ENCODE results near the gene COQ4.

The COQ4 gene

DNA sequence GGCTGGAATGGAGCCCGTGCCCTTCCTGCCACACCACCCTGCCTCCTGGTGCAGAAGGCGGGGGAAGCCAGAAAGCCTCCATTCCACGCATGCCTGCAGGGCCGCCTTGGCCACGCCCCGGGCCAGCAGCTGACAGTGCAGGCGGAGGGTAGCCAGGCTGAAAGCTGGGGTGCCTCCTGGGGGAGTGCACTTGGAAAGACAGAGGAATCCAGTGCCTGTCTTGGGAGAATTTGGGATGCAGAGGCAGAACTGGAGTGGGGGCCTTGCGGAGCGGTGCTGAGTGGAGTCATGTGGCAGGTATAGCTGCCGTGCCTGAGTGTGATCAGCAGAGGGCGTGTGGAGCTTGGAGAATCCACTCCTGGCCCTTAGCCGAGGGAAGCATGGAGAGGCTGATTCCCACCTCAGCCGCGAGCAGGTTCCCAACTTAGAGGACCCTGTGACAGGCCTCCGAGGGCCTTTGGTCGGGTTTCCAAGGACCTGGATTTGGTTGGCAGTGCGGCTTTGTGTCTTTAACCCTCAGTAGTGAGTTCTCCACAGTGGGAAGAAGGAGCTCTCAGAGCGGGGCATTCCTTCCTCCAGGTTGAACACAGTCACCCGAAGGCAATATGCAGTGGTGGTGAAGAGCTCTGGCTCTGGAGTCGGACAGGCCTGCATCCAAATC is 39.5 kb downstream of the COQ4 start:
- peak; percentile 92 for DNase-seq
- TF ChIP-seq, protein P1, sequence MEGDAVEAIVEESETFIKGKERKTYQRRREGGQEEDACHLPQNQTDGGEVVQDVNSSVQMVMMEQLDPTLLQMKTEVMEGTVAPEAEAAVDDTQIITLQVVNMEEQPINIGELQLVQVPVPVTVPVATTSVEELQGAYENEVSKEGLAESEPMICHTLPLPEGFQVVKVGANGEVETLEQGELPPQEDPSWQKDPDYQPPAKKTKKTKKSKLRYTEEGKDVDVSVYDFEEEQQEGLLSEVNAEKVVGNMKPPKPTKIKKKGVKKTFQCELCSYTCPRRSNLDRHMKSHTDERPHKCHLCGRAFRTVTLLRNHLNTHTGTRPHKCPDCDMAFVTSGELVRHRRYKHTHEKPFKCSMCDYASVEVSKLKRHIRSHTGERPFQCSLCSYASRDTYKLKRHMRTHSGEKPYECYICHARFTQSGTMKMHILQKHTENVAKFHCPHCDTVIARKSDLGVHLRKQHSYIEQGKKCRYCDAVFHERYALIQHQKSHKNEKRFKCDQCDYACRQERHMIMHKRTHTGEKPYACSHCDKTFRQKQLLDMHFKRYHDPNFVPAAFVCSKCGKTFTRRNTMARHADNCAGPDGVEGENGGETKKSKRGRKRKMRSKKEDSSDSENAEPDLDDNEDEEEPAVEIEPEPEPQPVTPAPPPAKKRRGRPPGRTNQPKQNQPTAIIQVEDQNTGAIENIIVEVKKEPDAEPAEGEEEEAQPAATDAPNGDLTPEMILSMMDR (IDR thresholded peaks at IDR 0.05; ENCODE audit: low read depth, low read length) = peak; percentile 100
- Histone ChIP-seq H3K4me3 (ENCODE audit: low read depth, low read length) (no peak overlapping the region), H3K36me3 (peaks cover 12% of the 10 kb centered on the region; the same call in 1 of the 2 replicates), H3K27me3 (ENCODE audit: insufficient read depth, low read depth, severe bottlenecking) (no peaks in the 10 kb centered on the region), H3K27ac (peak overlapping the region; percentile 68), H3K9me3 (ENCODE audit: severe bottlenecking) (peaks cover 2% of the 10 kb centered on the region)

GRCh38 chr9:128362774-128363173 is 40.1 kb downstream of the COQ4 start:
- peak overlapping the region; percentile 68 for H3K27ac ChIP-seq
- peaks cover 7% of the 10 kb centered on the region; the same call in 1 of the 2 replicates for H3K36me3 ChIP-seq
- DNase-seq = no peak
- H3K4me3 ChIP-seq (ENCODE audit: low read depth, low read length) = no peak overlapping the region
- TF ChIP-seq, protein P1 (IDR thresholded peaks at IDR 0.05; ENCODE audit: low read depth, low read length) = no peak
- peaks cover 2% of the 10 kb centered on the region for H3K9me3 ChIP-seq (ENCODE audit: severe bottlenecking)
- no peaks in the 10 kb centered on the region for H3K27me3 ChIP-seq (ENCODE audit: insufficient read depth, low read depth, severe bottlenecking)

GRCh38 chr9:128365525-128365924 is 42.9 kb downstream of the COQ4 start:
- H3K4me3 ChIP-seq (ENCODE audit: low read depth, low read length) = peak overlapping the region; percentile 48
- no peaks in the 10 kb centered on the region; the same call in 1 of the 2 replicates for H3K36me3 ChIP-seq
- TF ChIP-seq, protein P1 (IDR thresholded peaks at IDR 0.05; ENCODE audit: low read depth, low read length) = no peak
- no peaks in the 10 kb centered on the region for H3K27me3 ChIP-seq (ENCODE audit: insufficient read depth, low read depth, severe bottlenecking)
- H3K9me3 ChIP-seq (ENCODE audit: severe bottlenecking) = peaks cover 2% of the 10 kb centered on the region
- DNase-seq = no peak
- peak overlapping the region; percentile 98 for H3K27ac ChIP-seq

DNA sequence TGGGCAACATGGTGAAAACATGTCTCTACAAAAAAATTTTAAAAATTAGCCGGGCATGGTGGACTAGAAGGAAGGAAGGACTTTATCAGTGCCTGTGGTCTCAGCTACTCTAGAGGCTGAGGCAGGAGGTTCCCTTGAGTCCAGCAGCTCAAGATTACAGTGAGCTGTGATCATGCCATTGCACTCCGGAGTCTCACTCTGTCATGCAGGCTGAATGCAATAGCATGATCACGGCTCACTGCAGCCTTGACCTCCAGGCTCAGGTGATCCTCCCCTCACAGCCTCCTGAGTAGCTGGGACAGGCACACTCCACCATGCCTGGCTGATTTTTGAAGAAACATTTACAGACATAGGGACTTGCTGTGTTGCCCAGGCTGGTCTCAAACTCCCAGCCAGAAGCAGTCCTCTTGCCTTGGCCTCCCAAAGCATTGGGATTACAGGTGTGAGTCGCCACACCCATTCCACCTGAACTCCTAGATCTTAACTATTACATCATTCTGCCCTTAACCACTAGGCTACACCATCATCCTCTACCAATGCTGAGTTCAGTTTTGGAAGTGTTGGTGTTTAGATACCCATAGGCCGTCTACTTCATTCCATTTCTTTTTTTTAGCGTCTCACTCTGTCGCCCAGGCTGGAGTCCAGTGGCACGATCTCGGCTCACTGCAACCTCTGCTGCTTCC is 46.5 kb downstream of the COQ4 start:
- peaks cover 6% of the 10 kb centered on the region; the same call in 1 of the 2 replicates for H3K36me3 ChIP-seq
- DNase-seq = no peak
- no peak overlapping the region for H3K4me3 ChIP-seq (ENCODE audit: low read depth, low read length)
- TF ChIP-seq, protein P1 (IDR thresholded peaks at IDR 0.05; ENCODE audit: low read depth, low read length) = no peak
- H3K27ac ChIP-seq = no peak overlapping the region
- H3K9me3 ChIP-seq (ENCODE audit: severe bottlenecking) = no peaks in the 10 kb centered on the region
- no peaks in the 10 kb centered on the region for H3K27me3 ChIP-seq (ENCODE audit: insufficient read depth, low read depth, severe bottlenecking)

DNA sequence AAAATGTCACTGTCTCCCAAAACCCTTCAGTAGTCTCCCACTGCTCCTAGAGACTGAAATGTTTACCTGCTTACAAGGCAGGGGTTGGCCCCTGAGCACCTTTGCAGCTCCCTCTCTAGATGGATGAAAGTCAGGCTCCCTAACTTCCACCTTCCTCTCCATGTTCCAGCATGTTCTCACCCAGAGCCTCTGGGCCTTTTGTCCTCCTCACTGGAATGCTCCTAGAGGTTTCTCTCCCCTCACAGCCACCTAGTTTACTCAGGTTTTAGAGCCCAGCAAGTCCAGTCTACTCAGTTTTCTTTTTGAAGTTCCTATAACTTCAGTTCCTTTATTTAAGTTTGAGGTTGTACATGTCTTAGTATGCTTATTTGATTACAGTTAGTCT is 47.7 kb downstream of the COQ4 start:
- no peaks in the 10 kb centered on the region for H3K27me3 ChIP-seq (ENCODE audit: insufficient read depth, low read depth, severe bottlenecking)
- no peaks in the 10 kb centered on the region for H3K9me3 ChIP-seq (ENCODE audit: severe bottlenecking)
- TF ChIP-seq, protein P1 (IDR thresholded peaks at IDR 0.05; ENCODE audit: low read depth, low read length) = no peak
- peak overlapping the region; percentile 96 for H3K4me3 ChIP-seq (ENCODE audit: low read depth, low read length)
- H3K36me3 ChIP-seq = peaks cover 6% of the 10 kb centered on the region; the same call in 1 of the 2 replicates
- H3K27ac ChIP-seq = peak overlapping the region; percentile 87
- no peak for DNase-seq

Measured in WERI-Rb-1 (cell line).